Measurements from ENCODE around the gene CD8A. TPM values are rescaled to one million over a fixed set of nuclear protein-coding genes. Genes with fewer than 3 reads are reported as not detected.

Gene CD8A
- total RNA-seq, 6 experiments from 2014 or later: not detected

GRCh38 chr2:86822668-86823345 lies 32.1 kb upstream of the CD8A start:
- no peaks in the 10 kb centered on the region; the same call in 1 of the 2 replicates for H3K36me3 Mint-ChIP-seq (ENCODE audit: low read depth)
- no peaks in the 10 kb centered on the region for H3K4me1 Mint-ChIP-seq (ENCODE audit: low read depth)
- peaks cover 6% of the 10 kb centered on the region for H3K9me3 Mint-ChIP-seq
- DNase-seq: no peak
- no peak overlapping the region for H3K27ac Mint-ChIP-seq
- H3K27me3 Mint-ChIP-seq (ENCODE audit: insufficient read depth): peaks cover 27% of the 10 kb centered on the region
- no peak for TF ChIP-seq CTCF (IDR thresholded peaks at IDR 0.05)
- no peak overlapping the region for H3K4me3 Mint-ChIP-seq

- no peak for DNase-seq
- no peaks in the 10 kb centered on the region; the same call in 1 of the 2 replicates for H3K36me3 Mint-ChIP-seq (ENCODE audit: low read depth)
- no peak overlapping the region for H3K27ac Mint-ChIP-seq
- no peak for TF ChIP-seq CTCF (IDR thresholded peaks at IDR 0.05)
- peak overlapping the region; percentile 72; the same call in 1 of the 2 replicates for H3K4me3 Mint-ChIP-seq
- peaks cover 18% of the 10 kb centered on the region for H3K27me3 Mint-ChIP-seq (ENCODE audit: insufficient read depth)
- no peaks in the 10 kb centered on the region for H3K4me1 Mint-ChIP-seq (ENCODE audit: low read depth)
- H3K9me3 Mint-ChIP-seq: peaks cover 6% of the 10 kb centered on the region
Measured at GRCh38 chr2:86821842-86822241, 31.1 kb upstream of the CD8A start.

- H3K4me1 Mint-ChIP-seq (ENCODE audit: low read depth): no peaks in the 10 kb centered on the region
- no peak for DNase-seq
- H3K36me3 Mint-ChIP-seq (ENCODE audit: low read depth): no peaks in the 10 kb centered on the region; the same call in 1 of the 2 replicates
- H3K9me3 Mint-ChIP-seq: peaks cover 6% of the 10 kb centered on the region
- H3K4me3 Mint-ChIP-seq: peak overlapping the region; percentile 72; the same call in 1 of the 2 replicates
- H3K27ac Mint-ChIP-seq: no peak overlapping the region
- TF ChIP-seq CTCF (IDR thresholded peaks at IDR 0.05): no peak
- H3K27me3 Mint-ChIP-seq (ENCODE audit: insufficient read depth): peaks cover 16% of the 10 kb centered on the region
Measured at GRCh38 chr2:86821306-86821705, 30.6 kb upstream of the CD8A start.

GRCh38 chr2:86818957-86819356 lies 28.2 kb upstream of the CD8A start:
- Mint-ChIP-seq H3K27ac (no peak overlapping the region), H3K27me3 (ENCODE audit: insufficient read depth) (peaks cover 10% of the 10 kb centered on the region), H3K4me3 (no peak overlapping the region), H3K36me3 (ENCODE audit: low read depth) (no peaks in the 10 kb centered on the region; the same call in 1 of the 2 replicates), H3K9me3 (peaks cover 6% of the 10 kb centered on the region), H3K4me1 (ENCODE audit: low read depth) (no peaks in the 10 kb centered on the region)
- no peak for TF ChIP-seq CTCF (IDR thresholded peaks at IDR 0.05)
- DNase-seq: no peak

- Mint-ChIP-seq H3K4me1 (ENCODE audit: low read depth) (no peaks in the 10 kb centered on the region), H3K4me3 (no peak overlapping the region), H3K27ac (no peak overlapping the region), H3K36me3 (ENCODE audit: low read depth) (no peaks in the 10 kb centered on the region; the same call in 1 of the 2 replicates), H3K27me3 (ENCODE audit: insufficient read depth) (peaks cover 10% of the 10 kb centered on the region), H3K9me3 (peaks cover 6% of the 10 kb centered on the region)
- TF ChIP-seq CTCF (IDR thresholded peaks at IDR 0.05): no peak
- DNase-seq: no peak
Measured at GRCh38 chr2:86818114-86818801, 27.5 kb upstream of the CD8A start.
